ENCODE results near the gene SEMA4G. TPM values are rescaled to one million over a fixed set of nuclear protein-coding genes. Genes with fewer than 3 reads are reported as not detected.
A peak's percentile ranks its signal among the peaks of the same experiment; 100 is the strongest.

The SEMA4G gene
- 1 to 10 TPM; 1.4 to 1.9 TPM for polyA plus RNA-seq

- Histone ChIP-seq H3K4me3 (ENCODE audit: low read depth in 1 of 2, low read length in 2 of 2) (peak within 1 kb of the TSS; percentile 49 to 61), H3K27ac (ENCODE audit: low read depth in 2 of 2, low read length in 1 of 2) (no peak within 1 kb of the TSS), H3K36me3 (ENCODE audit: control insufficient read depth in 2 of 2, insufficient read depth in 2 of 2, low read length in 1 of 2) (no peaks in the 10 kb centered on the region), H3K27me3 (ENCODE audit: control insufficient read depth in 1 of 2, insufficient read depth in 2 of 2, low read length in 2 of 2) (no peaks in the 10 kb centered on the region), H3K4me1 (ENCODE audit: control insufficient read depth in 2 of 2, insufficient read depth in 2 of 2, low read length in 1 of 2) (peaks cover 0 to 5% of the 10 kb centered on the region in 2 donors), H3K9me3 (ENCODE audit: control insufficient read depth in 2 of 2, insufficient read depth in 1 of 2, low read depth in 1 of 2, low read length in 1 of 2) (no peaks in the 10 kb centered on the region)
- WGBS, 2 donors, result 2 to 3% methylated on average over 49 to 69 of the region's 70 CpGs
Observed at GRCh38 chr10:100969187-100970075, at the start of gene SEMA4G. TSS of gene SEMA4G (plus strand) at chr10:100969504. CDS start at chr10:100972913, 3,409 bp downstream.

- Histone ChIP-seq H3K27ac (ENCODE audit: low read depth in 2 of 2, low read length in 1 of 2) (no peak overlapping the region), H3K4me3 (ENCODE audit: low read depth in 1 of 2, low read length in 2 of 2) (no peak overlapping the region), H3K9me3 (ENCODE audit: control insufficient read depth in 2 of 2, insufficient read depth in 1 of 2, low read depth in 1 of 2, low read length in 1 of 2) (no peaks in the 10 kb centered on the region), H3K27me3 (ENCODE audit: control insufficient read depth in 1 of 2, insufficient read depth in 2 of 2, low read length in 2 of 2) (no peaks in the 10 kb centered on the region), H3K4me1 (ENCODE audit: control insufficient read depth in 2 of 2, insufficient read depth in 2 of 2, low read length in 1 of 2) (no peaks in the 10 kb centered on the region), H3K36me3 (ENCODE audit: control insufficient read depth in 2 of 2, insufficient read depth in 2 of 2, low read length in 1 of 2) (peaks cover 3 to 10% of the 10 kb centered on the region in 2 donors)
Observed at GRCh38 chr10:100923580-100923979, 45.7 kb upstream of the SEMA4G start.

- Histone ChIP-seq H3K27ac (ENCODE audit: low read depth in 2 of 2, low read length in 1 of 2) (no peak overlapping the region), H3K36me3 (ENCODE audit: control insufficient read depth in 2 of 2, insufficient read depth in 2 of 2, low read length in 1 of 2) (peaks cover 3 to 12% of the 10 kb centered on the region in 2 donors)
- 89 to 91% methylated on average over 5 of the region's 5 CpGs for WGBS, 2 donors
Observed at GRCh38 chr10:100927266-100927665, 42.0 kb upstream of the SEMA4G start.

GRCh38 chr10:100928039-100928438 lies 41.3 kb upstream of the SEMA4G start:
- H3K9me3 ChIP-seq (ENCODE audit: control insufficient read depth in 2 of 2, insufficient read depth in 1 of 2, low read depth in 1 of 2, low read length in 1 of 2), result no peaks in the 10 kb centered on the region
- H3K4me3 ChIP-seq (ENCODE audit: low read depth in 1 of 2, low read length in 2 of 2), result no peak overlapping the region
- no peak overlapping the region for H3K27ac ChIP-seq (ENCODE audit: low read depth in 2 of 2, low read length in 1 of 2)
- peaks cover 3 to 12% of the 10 kb centered on the region in 2 donors for H3K36me3 ChIP-seq (ENCODE audit: control insufficient read depth in 2 of 2, insufficient read depth in 2 of 2, low read length in 1 of 2)
- no peaks in the 10 kb centered on the region for H3K27me3 ChIP-seq (ENCODE audit: control insufficient read depth in 1 of 2, insufficient read depth in 2 of 2, low read length in 2 of 2)
- WGBS, 2 donors, result 36% methylated on average over 1 of the region's 1 CpG; no CpG with 5 or more reads in 1 of the 2 donors
- no peaks in the 10 kb centered on the region for H3K4me1 ChIP-seq (ENCODE audit: control insufficient read depth in 2 of 2, insufficient read depth in 2 of 2, low read length in 1 of 2)

More at GRCh38 chr10:100927266-100927665, 42.0 kb upstream of the SEMA4G start:
- H3K4me3 ChIP-seq (ENCODE audit: low read depth in 1 of 2, low read length in 2 of 2), result no peak overlapping the region
- no peaks in the 10 kb centered on the region for H3K4me1 ChIP-seq (ENCODE audit: control insufficient read depth in 2 of 2, insufficient read depth in 2 of 2, low read length in 1 of 2)
- H3K9me3 ChIP-seq (ENCODE audit: control insufficient read depth in 2 of 2, insufficient read depth in 1 of 2, low read depth in 1 of 2, low read length in 1 of 2), result no peaks in the 10 kb centered on the region
- no peaks in the 10 kb centered on the region for H3K27me3 ChIP-seq (ENCODE audit: control insufficient read depth in 1 of 2, insufficient read depth in 2 of 2, low read length in 2 of 2)

- Histone ChIP-seq H3K27ac (ENCODE audit: low read depth in 2 of 2, low read length in 1 of 2) (no peak overlapping the region), H3K4me1 (ENCODE audit: control insufficient read depth in 2 of 2, insufficient read depth in 2 of 2, low read length in 1 of 2) (no peaks in the 10 kb centered on the region), H3K9me3 (ENCODE audit: control insufficient read depth in 2 of 2, insufficient read depth in 1 of 2, low read depth in 1 of 2, low read length in 1 of 2) (no peaks in the 10 kb centered on the region), H3K36me3 (ENCODE audit: control insufficient read depth in 2 of 2, insufficient read depth in 2 of 2, low read length in 1 of 2) (peaks cover 0 to 7% of the 10 kb centered on the region in 2 donors), H3K27me3 (ENCODE audit: control insufficient read depth in 1 of 2, insufficient read depth in 2 of 2, low read length in 2 of 2) (no peaks in the 10 kb centered on the region), H3K4me3 (ENCODE audit: low read depth in 1 of 2, low read length in 2 of 2) (no peak overlapping the region)
Observed at GRCh38 chr10:100930368-100930767, 38.9 kb upstream of the SEMA4G start.

GRCh38 chr10:100934084-100934659 lies 35.1 kb upstream of the SEMA4G start:
- 95% methylated on average over 3 of the region's 3 CpGs for WGBS, 2 donors
- no peaks in the 10 kb centered on the region for H3K4me1 ChIP-seq (ENCODE audit: control insufficient read depth in 2 of 2, insufficient read depth in 2 of 2, low read length in 1 of 2)
- no peak overlapping the region for H3K4me3 ChIP-seq (ENCODE audit: low read depth in 1 of 2, low read length in 2 of 2)
- H3K27ac ChIP-seq (ENCODE audit: low read depth in 2 of 2, low read length in 1 of 2), result no peak overlapping the region
- H3K27me3 ChIP-seq (ENCODE audit: control insufficient read depth in 1 of 2, insufficient read depth in 2 of 2, low read length in 2 of 2), result no peaks in the 10 kb centered on the region
- peaks cover 2 to 9% of the 10 kb centered on the region in 2 donors for H3K36me3 ChIP-seq (ENCODE audit: control insufficient read depth in 2 of 2, insufficient read depth in 2 of 2, low read length in 1 of 2)
- no peaks in the 10 kb centered on the region for H3K9me3 ChIP-seq (ENCODE audit: control insufficient read depth in 2 of 2, insufficient read depth in 1 of 2, low read depth in 1 of 2, low read length in 1 of 2)

- Histone ChIP-seq H3K4me3 (ENCODE audit: low read depth in 1 of 2, low read length in 2 of 2) (no peak overlapping the region), H3K27ac (ENCODE audit: low read depth in 2 of 2, low read length in 1 of 2) (no peak overlapping the region), H3K27me3 (ENCODE audit: control insufficient read depth in 1 of 2, insufficient read depth in 2 of 2, low read length in 2 of 2) (no peaks in the 10 kb centered on the region), H3K4me1 (ENCODE audit: control insufficient read depth in 2 of 2, insufficient read depth in 2 of 2, low read length in 1 of 2) (no peaks in the 10 kb centered on the region), H3K36me3 (ENCODE audit: control insufficient read depth in 2 of 2, insufficient read depth in 2 of 2, low read length in 1 of 2) (peaks cover 9 to 11% of the 10 kb centered on the region in 2 donors), H3K9me3 (ENCODE audit: control insufficient read depth in 2 of 2, insufficient read depth in 1 of 2, low read depth in 1 of 2, low read length in 1 of 2) (no peaks in the 10 kb centered on the region)
Observed at GRCh38 chr10:100939763-100940344, 29.4 kb upstream of the SEMA4G start.

GRCh38 chr10:100942229-100942628 lies 27.1 kb upstream of the SEMA4G start:
- Histone ChIP-seq H3K4me3 (ENCODE audit: low read depth in 1 of 2, low read length in 2 of 2) (no peak overlapping the region), H3K4me1 (ENCODE audit: control insufficient read depth in 2 of 2, insufficient read depth in 2 of 2, low read length in 1 of 2) (no peaks in the 10 kb centered on the region), H3K27ac (ENCODE audit: low read depth in 2 of 2, low read length in 1 of 2) (no peak overlapping the region), H3K27me3 (ENCODE audit: control insufficient read depth in 1 of 2, insufficient read depth in 2 of 2, low read length in 2 of 2) (no peaks in the 10 kb centered on the region), H3K36me3 (ENCODE audit: control insufficient read depth in 2 of 2, insufficient read depth in 2 of 2, low read length in 1 of 2) (peaks cover 9 to 14% of the 10 kb centered on the region in 2 donors), H3K9me3 (ENCODE audit: control insufficient read depth in 2 of 2, insufficient read depth in 1 of 2, low read depth in 1 of 2, low read length in 1 of 2) (no peaks in the 10 kb centered on the region)
- WGBS, 2 donors, result 95 to 97% methylated on average over 3 of the region's 3 CpGs

GRCh38 chr10:100943508-100943907 lies 25.8 kb upstream of the SEMA4G start:
- no peak overlapping the region for H3K27ac ChIP-seq (ENCODE audit: low read depth in 2 of 2, low read length in 1 of 2)
- no peak overlapping the region for H3K4me3 ChIP-seq (ENCODE audit: low read depth in 1 of 2, low read length in 2 of 2)
- no peaks in the 10 kb centered on the region for H3K4me1 ChIP-seq (ENCODE audit: control insufficient read depth in 2 of 2, insufficient read depth in 2 of 2, low read length in 1 of 2)
- no peaks in the 10 kb centered on the region for H3K9me3 ChIP-seq (ENCODE audit: control insufficient read depth in 2 of 2, insufficient read depth in 1 of 2, low read depth in 1 of 2, low read length in 1 of 2)
- peaks cover 7 to 14% of the 10 kb centered on the region in 2 donors for H3K36me3 ChIP-seq (ENCODE audit: control insufficient read depth in 2 of 2, insufficient read depth in 2 of 2, low read length in 1 of 2)
- no peaks in the 10 kb centered on the region for H3K27me3 ChIP-seq (ENCODE audit: control insufficient read depth in 1 of 2, insufficient read depth in 2 of 2, low read length in 2 of 2)
